Right lobe of liver (tissue), 4 donors: Measurements from ENCODE around the gene SETX.

Source experiments
- POLR2A ChIP-seq: fragments of 450-650 bp; IDR thresholded peaks from one replicate; pipeline ENCODE4 v1.6.1; 2017; ENCODE audit warnings: antibody characterized with exemption, mild to moderate bottlenecking
- TF ChIP-seq, protein P1 (sequence below), 4 donors: fragments of 200-600 bp in 3 of 4; fragments of 450-650 bp in 1 of 4; IDR thresholded peaks; one replicate each; pipeline versions ENCODE4 v1.5.1 to v1.8.0; 2016 to 2022; ENCODE audit warnings: antibody characterized with exemption in 4 of 4, mild to moderate bottlenecking in 2 of 4
- donor health status: DM: no; HTN: no; CAD: no.
- donor health status: DM: no; HTN: no; CAD: no.
- donor health status: DM: no; HTN: yes; CAD: no.

DNA sequence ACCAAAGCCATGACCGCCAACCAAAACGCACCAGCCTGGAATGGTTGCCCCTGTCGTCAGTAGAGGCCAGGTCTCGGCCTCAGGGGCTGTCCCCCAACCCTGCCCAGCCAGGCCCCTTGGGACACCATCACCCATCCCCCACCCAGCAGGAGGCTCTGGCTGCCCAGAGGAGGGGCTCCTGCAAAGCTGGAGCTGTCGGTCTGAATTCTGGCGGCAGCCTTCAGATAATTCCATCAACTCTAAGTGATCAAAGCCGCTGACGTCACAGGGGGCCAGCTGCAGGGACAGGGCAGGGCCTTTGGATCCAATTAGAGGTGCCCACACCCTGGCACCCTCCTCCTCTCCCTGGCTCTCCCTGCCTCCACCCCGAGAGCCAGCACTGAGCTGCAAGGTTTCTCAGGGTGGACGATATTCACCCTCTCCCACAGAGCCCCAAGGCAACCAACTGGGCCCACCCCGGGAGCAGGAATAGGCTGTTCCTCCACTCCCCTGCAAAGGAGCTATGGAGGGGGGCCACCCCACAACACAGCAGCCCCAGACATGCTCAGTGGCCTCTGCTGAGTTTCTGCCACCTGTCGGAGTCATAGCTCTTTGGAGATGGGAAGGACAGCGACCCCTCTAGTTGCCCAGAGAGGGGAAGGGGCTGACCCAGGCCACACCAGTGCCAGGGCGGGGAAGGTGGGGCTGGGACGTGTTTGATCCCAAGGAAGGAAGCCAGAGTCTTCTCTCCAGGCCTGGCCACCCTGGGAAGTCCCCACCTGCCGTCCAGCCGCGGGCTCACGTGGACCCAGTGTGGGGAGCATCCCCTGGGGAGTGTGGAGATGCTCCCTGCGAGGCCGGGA, 114.6 kb downstream of the SETX start:
- TF ChIP-seq POLR2A = no peak
- TF ChIP-seq, protein P1, sequence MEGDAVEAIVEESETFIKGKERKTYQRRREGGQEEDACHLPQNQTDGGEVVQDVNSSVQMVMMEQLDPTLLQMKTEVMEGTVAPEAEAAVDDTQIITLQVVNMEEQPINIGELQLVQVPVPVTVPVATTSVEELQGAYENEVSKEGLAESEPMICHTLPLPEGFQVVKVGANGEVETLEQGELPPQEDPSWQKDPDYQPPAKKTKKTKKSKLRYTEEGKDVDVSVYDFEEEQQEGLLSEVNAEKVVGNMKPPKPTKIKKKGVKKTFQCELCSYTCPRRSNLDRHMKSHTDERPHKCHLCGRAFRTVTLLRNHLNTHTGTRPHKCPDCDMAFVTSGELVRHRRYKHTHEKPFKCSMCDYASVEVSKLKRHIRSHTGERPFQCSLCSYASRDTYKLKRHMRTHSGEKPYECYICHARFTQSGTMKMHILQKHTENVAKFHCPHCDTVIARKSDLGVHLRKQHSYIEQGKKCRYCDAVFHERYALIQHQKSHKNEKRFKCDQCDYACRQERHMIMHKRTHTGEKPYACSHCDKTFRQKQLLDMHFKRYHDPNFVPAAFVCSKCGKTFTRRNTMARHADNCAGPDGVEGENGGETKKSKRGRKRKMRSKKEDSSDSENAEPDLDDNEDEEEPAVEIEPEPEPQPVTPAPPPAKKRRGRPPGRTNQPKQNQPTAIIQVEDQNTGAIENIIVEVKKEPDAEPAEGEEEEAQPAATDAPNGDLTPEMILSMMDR (IDR thresholded peaks at IDR 0.05) = no peak
